Common myeloid progenitor, CD34-positive (primary cell): ENCODE data around the gene SRRT.

Experiments used
- CTCF ChIA-PET: fragments of 350-600 bp; sonication (Branson Sonifier 250); formaldehyde crosslinking; loops from one replicate; lab custom pipeline; 2021; ENCODE audit warnings: antibody characterized with exemption; lab: Charles Lee
- POLR2A ChIA-PET: fragments of 350-600 bp; sonication (Branson Sonifier 250); formaldehyde crosslinking; loops from one replicate; lab custom pipeline; 2021; ENCODE audit warnings: antibody characterized with exemption; lab: Charles Lee
- DNase-seq, 3 donors: peaks; one replicate each; pipeline versions ENCODE4 v3.0.0 to v3.0.0-alpha.2; 2013
- H3K27ac ChIP-seq, 2 experiments: 1 replicate in 1 of 2; 2 replicates in 1 of 2; pipeline ENCODE4 v1.7.0; 2013; ENCODE audit warnings: inconsistent platforms in 2 of 2, low read length in 2 of 2, mild to moderate bottlenecking in 2 of 2, low read depth in 1 of 2, moderate library complexity in 1 of 2; ENCODE audit not compliant: severe bottlenecking in 2 of 2, insufficient read depth in 1 of 2, poor library complexity in 1 of 2
- H3K27me3 ChIP-seq, 5 experiments: replicated peaks in 2 of 5; 1 replicate in 3 of 5; 2 replicates in 2 of 5; pipeline versions ENCODE4 v1.6.1 to v1.7.0; 2013; ENCODE audit warnings: low read length in 4 of 5, mild to moderate bottlenecking in 2 of 5, moderate library complexity in 2 of 5, inconsistent platforms in 1 of 5; ENCODE audit not compliant: insufficient read depth in 5 of 5, control insufficient read depth in 4 of 5
- H3K36me3 ChIP-seq, 4 experiments: 1 replicate in 2 of 4; 2 replicates in 2 of 4; pipeline versions ENCODE4 v1.6.1 to v1.7.0; 2013; ENCODE audit warnings: low read length in 3 of 4, control low read depth in 1 of 4, mild to moderate bottlenecking in 1 of 4; ENCODE audit not compliant: control insufficient read depth in 4 of 4, insufficient read depth in 4 of 4
- H3K4me1 ChIP-seq, 4 experiments: 1 replicate in 3 of 4; 2 replicates in 1 of 4; pipeline versions ENCODE4 v1.6.1 to v1.7.1; 2013; ENCODE audit warnings: low read length in 3 of 4, mild to moderate bottlenecking in 3 of 4, control low read depth in 1 of 4, inconsistent platforms in 1 of 4, moderate library complexity in 1 of 4; ENCODE audit not compliant: control insufficient read depth in 4 of 4, insufficient read depth in 4 of 4; ENCODE audit errors: control extremely low read depth in 1 of 4
- H3K4me3 ChIP-seq, 7 experiments: 1 replicate in 4 of 7; 2 replicates in 3 of 7; pipeline versions ENCODE4 v1.5.1 to v1.7.0; 2013; ENCODE audit warnings: mild to moderate bottlenecking in 7 of 7, low read length in 6 of 7, moderate library complexity in 6 of 7, inconsistent platforms in 2 of 7, low read depth in 2 of 7, control low read depth in 1 of 7; ENCODE audit not compliant: insufficient read depth in 4 of 7, control insufficient read depth in 1 of 7; ENCODE audit errors: extremely low read depth in 1 of 7
- H3K9me3 ChIP-seq, 5 experiments: 1 replicate in 4 of 5; 2 replicates in 1 of 5; pipeline versions ENCODE4 v1.6.1 to v1.7.1; 2013; ENCODE audit warnings: low read length in 4 of 5, mild to moderate bottlenecking in 2 of 5, inconsistent platforms in 1 of 5, low read depth in 1 of 5, moderate library complexity in 1 of 5; ENCODE audit not compliant: control insufficient read depth in 4 of 5, insufficient read depth in 2 of 5; ENCODE audit errors: control extremely low read depth in 1 of 5
- WGBS: methylation state at CpG from one replicate; pipeline ENCODE4 v1.1.5; 2013; ENCODE audit not compliant: insufficient coverage; 5-methylcytosine and 5-hydroxymethylcytosine counted together

The SRRT gene

DNA sequence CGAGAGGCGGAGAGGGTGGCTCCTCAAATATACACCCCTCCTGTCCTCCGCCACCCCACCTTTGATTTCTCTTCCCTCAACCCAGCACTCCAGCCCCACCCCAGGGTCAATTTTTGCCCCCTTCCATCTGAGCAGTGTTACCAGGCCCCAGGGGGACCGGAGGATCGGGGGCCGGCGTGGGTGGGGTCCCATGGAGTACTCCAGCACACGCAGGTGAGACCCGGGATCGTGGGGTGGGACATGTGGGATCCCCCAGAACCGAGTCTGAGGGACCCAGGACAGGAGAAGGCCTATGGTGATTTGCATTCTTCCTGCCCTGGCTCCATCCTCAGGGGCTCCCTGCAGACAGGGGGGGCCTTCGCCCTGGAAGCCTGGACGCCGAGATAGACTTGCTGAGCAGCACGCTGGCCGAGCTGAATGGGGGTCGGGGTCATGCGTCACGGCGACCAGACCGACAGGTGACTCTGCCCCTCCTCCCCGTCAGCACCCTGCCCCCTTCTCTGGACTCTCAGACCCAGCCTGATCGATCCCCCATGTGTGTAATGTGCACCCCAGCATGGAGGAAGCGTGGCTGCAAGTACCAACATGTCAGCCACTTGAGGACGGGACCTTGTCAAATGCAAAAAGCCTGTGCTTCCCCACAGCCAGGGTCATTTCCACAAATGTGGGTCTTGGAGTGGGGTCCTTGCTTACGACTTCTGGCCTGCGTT lies 7.0 kb upstream of the SRRT start:
- Histone ChIP-seq H3K27me3 (no peaks in the 10 kb centered on the region), H3K36me3 (peaks cover 3 to 30% (median 16%) of the 10 kb centered on the region in 4 experiments), H3K4me3 (peak overlapping the region; percentile 45 to 88 (median 77)), H3K27ac (peak overlapping the region; percentile 84 to 91), H3K9me3 (no peaks in the 10 kb centered on the region), H3K4me1 (peaks cover 0 to 63% (median 37%) of the 10 kb centered on the region in 4 experiments)
- ChIA-PET POLR2A (no interaction called here), CTCF (no interaction called here)
- 35% methylated on average over 24 of the region's 27 CpGs for WGBS
- no peak for DNase-seq

DNA sequence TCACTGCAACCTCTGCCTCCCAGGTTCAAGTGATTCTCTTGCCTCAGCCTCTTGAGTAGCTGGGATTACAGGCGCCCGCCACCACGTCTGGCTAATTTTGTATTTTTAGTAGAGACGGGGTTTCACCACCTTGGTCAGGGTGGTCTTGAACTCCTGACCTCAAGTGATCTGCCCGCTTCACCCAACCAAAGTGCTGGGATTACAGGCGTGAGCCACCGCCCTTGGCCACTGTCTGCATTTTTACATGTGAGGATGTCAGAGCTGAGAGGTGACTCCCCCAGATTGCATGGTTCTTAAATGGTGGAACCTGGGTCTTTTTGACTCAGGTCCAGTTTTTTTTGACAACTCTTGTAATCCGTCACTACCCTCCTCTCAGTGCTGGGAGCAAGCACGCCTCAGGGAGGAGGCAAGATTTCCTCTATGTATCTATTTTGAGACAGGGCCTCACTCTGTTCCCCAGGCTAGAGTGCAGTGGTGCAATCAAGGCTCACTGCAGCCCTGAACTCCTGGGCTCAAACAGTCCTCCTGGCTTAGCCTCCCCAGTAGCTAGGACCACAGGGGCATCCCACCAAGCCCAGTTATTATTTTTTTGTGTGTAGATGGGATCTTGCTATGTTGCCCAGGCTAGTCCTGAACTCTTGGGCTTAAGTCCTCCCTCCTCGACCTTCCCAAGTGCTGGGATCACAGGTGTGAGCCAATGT lies 1.2 kb upstream of the SRRT start:
- Histone ChIP-seq H3K4me3 (peak overlapping the region in 4 of 7 experiments; percentile 79 to 97 (median 88)), H3K36me3 (peaks cover 2 to 55% (median 30%) of the 10 kb centered on the region in 4 experiments), H3K27me3 (no peaks in the 10 kb centered on the region), H3K4me1 (peaks cover 8 to 31% (median 20%) of the 10 kb centered on the region in 4 experiments), H3K9me3 (no peaks in the 10 kb centered on the region), H3K27ac (peak overlapping the region in 1 of 2 experiments; percentile 92)
- DNase-seq = no peak
- ChIA-PET CTCF (interaction anchor here (1.0 to 3.5 kb wide), 3 partner anchors 13 to 20 kb away, joined by 3 to 20 read pairs (median 4); no protein-coding TSS in a partner anchor), POLR2A (interaction anchor here (0.7 to 1.3 kb wide), 2 partner anchors 9 to 270 kb away, joined by 3 to 7 read pairs; no protein-coding TSS in a partner anchor)
- WGBS = 90% methylated on average over 7 of the region's 10 CpGs

DNA sequence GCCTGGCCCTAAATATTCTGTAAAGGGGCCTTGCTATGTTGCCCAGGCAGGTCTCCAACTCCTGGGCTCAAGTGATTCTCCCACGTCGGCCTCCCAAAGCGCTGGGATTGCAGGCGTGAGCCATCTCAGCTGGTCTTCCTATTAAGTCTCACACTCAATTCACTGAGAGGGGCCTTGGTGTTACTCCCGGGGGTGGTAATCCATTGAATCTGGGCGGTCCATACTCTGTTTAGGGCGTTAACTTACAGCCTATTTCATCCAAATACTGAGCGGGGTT lies 665 bp upstream of the SRRT start:
- DNase-seq = no peak
- whole genome bisulfite sequencing = 93% methylated on average over 8 of the region's 8 CpGs
- Histone ChIP-seq H3K9me3 (no peaks in the 10 kb centered on the region), H3K4me3 (peak overlapping the region in 6 of 7 experiments; percentile 79 to 97 (median 84)), H3K36me3 (peaks cover 2 to 60% (median 30%) of the 10 kb centered on the region in 4 experiments), H3K27me3 (no peaks in the 10 kb centered on the region), H3K4me1 (peaks cover 8 to 26% (median 19%) of the 10 kb centered on the region in 4 experiments), H3K27ac (peak overlapping the region; percentile 82 to 92)
- POLR2A ChIA-PET = interaction anchor here (1.3 kb wide), 1 partner anchor 10 kb away, joined by 3 read pairs; no protein-coding TSS in a partner anchor
- CTCF ChIA-PET = interaction anchor here (1.0 to 3.5 kb wide), 4 partner anchors 13 to 21 kb away, joined by 3 to 20 read pairs (median 6); no protein-coding TSS in a partner anchor

DNA sequence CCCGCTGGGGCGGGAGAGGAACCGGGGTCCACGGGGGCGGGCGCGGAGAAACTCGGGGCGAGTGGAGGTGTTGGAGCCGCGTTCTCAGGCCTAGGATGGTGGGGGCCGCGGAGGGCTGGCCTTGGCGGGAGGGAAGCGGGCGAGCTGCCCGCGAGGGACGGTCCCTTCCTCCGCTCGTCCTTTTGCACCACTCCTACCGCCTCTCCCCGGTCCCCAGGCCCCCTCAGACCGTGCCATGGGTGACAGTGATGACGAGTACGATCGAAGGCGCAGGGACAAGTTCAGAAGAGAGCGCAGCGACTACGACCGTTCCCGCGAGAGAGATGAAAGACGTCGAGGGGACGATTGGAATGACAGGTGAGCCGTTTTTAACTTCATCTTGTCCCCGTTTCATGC lies 451 bp downstream of the SRRT start:
- Histone ChIP-seq H3K4me1 (peaks cover 8 to 26% (median 19%) of the 10 kb centered on the region in 4 experiments), H3K36me3 (peaks cover 2 to 64% (median 35%) of the 10 kb centered on the region in 4 experiments), H3K4me3 (peak overlapping the region; percentile 76 to 97 (median 84)), H3K27me3 (no peaks in the 10 kb centered on the region), H3K27ac (peak overlapping the region; percentile 75 to 92), H3K9me3 (no peaks in the 10 kb centered on the region)
- peak in 2 of 3 donors; percentile 49 to 60 for DNase-seq
- 0% methylated on average over 28 of the region's 39 CpGs for WGBS
- CTCF ChIA-PET = interaction anchor here (0.9 to 3.5 kb wide), 8 partner anchors 10 to 23 kb away, joined by 3 to 20 read pairs (median 4); partner anchors contain the start of genes SLC12A9 and UFSP1
- POLR2A ChIA-PET = interaction anchor here (0.8 to 1.4 kb wide), 6 partner anchors 9 to 23 kb away, joined by 3 to 8 read pairs (median 6); partner anchors contain the start of genes SLC12A9 and UFSP1

DNA sequence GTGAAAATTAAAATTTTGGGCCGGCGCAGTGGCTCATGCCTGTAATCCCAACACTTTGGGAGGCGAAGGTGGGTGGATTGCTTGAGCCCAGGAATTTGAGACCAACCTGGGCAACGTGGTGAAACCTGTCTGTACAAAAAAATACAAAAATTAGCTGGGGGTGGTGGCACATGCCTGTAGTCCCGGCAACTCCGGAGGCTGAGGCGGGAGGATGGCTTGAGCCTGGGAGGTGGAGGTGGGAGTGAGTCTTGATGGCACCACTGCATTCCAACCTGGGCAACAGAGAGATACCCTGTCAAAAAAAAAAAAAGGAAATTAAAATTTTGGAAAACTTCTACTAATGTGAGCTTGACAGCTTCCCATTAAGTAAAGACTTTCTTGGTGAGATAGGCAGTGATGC lies 3.1 kb downstream of the SRRT start:
- H3K36me3 ChIP-seq = peaks cover 8 to 68% (median 40%) of the 10 kb centered on the region in 4 experiments
- H3K9me3 ChIP-seq = no peaks in the 10 kb centered on the region
- DNase-seq = no peak
- CTCF ChIA-PET = interaction anchor here (1.0 to 1.6 kb wide), 2 partner anchors 9 to 10 kb away, joined by 3 to 5 read pairs; no protein-coding TSS in a partner anchor
- no peaks in the 10 kb centered on the region for H3K27me3 ChIP-seq
- 82% methylated on average over 6 of the region's 7 CpGs for WGBS
- POLR2A ChIA-PET = no interaction called here
- peaks cover 8 to 26% (median 19%) of the 10 kb centered on the region in 4 experiments for H3K4me1 ChIP-seq
- no peak overlapping the region for H3K4me3 ChIP-seq
- H3K27ac ChIP-seq = no peak overlapping the region

DNA sequence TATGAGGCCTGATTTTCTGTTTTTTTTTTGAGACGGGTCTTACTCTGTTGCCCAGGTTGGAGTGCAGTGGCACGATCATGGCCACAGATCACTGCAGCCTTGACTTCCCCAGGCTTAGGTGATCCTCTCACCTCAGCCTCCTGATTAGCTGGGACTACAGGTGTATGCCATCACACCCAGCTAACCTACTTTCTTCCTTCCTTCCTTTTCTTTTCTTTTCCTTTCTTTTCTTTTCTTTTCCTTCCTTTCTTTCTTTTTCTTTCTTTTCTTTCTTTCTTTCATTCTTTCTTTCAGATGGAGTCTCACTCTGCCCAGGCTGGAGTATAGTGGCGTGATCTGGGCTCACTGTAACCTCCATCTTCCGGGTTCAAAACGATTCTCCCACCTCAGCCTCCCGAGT lies 3.8 kb downstream of the SRRT start:
- ChIA-PET POLR2A (interaction anchor here (0.8 kb wide), 1 partner anchor 11 kb away, joined by 4 read pairs; the partner anchor contains the start of gene UFSP1), CTCF (interaction anchor here (1.6 kb wide), 1 partner anchor 10 kb away, joined by 5 read pairs; no protein-coding TSS in a partner anchor)
- 98% methylated on average over 6 of the region's 6 CpGs for WGBS
- no peaks in the 10 kb centered on the region for H3K27me3 ChIP-seq
- H3K4me3 ChIP-seq = no peak overlapping the region
- H3K27ac ChIP-seq = peak overlapping the region in 1 of 2 experiments; percentile 19
- H3K9me3 ChIP-seq = no peaks in the 10 kb centered on the region
- peaks cover 6 to 70% (median 43%) of the 10 kb centered on the region in 4 experiments for H3K36me3 ChIP-seq
- no peak for DNase-seq
- H3K4me1 ChIP-seq = peaks cover 8 to 30% (median 20%) of the 10 kb centered on the region in 4 experiments
